Mucosa of stomach (tissue), 1 donor: ENCODE data around the gene NPFFR1.

Experiments
- H3K27me3 ChIP-seq: one replicate; pipeline ENCODE4 v1.7.0; 2013; ENCODE audit warnings: mild to moderate bottlenecking, low read length; ENCODE audit not compliant: control insufficient read depth, insufficient read depth
- H3K36me3 ChIP-seq: one replicate; pipeline ENCODE4 v1.7.0; 2013; ENCODE audit warnings: low read length; ENCODE audit not compliant: control insufficient read depth, insufficient read depth
- H3K4me1 ChIP-seq: one replicate; pipeline ENCODE4 v1.7.0; 2013; ENCODE audit warnings: mild to moderate bottlenecking, low read length; ENCODE audit not compliant: control insufficient read depth, insufficient read depth
- H3K4me3 ChIP-seq: one replicate; pipeline ENCODE4 v1.7.0; 2013; ENCODE audit warnings: low read length
- H3K9ac ChIP-seq: one replicate; pipeline ENCODE4 v1.7.0; 2013; ENCODE audit warnings: mild to moderate bottlenecking, low read length, moderate library complexity
- H3K9me3 ChIP-seq: one replicate; pipeline ENCODE4 v1.7.0; 2013; ENCODE audit warnings: mild to moderate bottlenecking, low read length, moderate library complexity; ENCODE audit not compliant: control insufficient read depth
- donor health status: Pancreatic carcinoma.

Gene NPFFR1

DNA sequence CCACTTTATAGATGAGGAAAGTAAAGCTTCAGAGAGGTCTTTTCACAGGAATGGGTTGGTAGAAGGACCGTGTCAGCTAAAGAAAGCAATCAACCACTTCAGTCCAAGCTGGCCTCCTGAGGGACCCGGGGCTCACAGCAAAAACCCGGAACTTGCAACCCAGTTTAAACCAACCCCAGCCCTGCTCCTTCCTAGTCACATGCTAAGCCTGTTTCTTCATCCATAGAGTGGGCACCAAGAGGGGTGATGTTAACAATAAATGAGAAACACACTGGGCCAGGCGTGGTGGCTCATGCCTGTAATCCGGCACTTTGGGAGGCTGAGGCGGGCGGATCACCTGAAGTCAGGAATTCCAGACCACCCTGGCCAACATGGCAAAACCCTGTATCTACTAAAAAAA is 12.1 kb upstream of the NPFFR1 start:
- no peaks in the 10 kb centered on the region for H3K9me3 ChIP-seq
- peaks cover 14% of the 10 kb centered on the region for H3K4me1 ChIP-seq
- no peak overlapping the region for H3K9ac ChIP-seq
- no peaks in the 10 kb centered on the region for H3K36me3 ChIP-seq
- H3K27me3 ChIP-seq, result no peaks in the 10 kb centered on the region
- no peak overlapping the region for H3K4me3 ChIP-seq

DNA sequence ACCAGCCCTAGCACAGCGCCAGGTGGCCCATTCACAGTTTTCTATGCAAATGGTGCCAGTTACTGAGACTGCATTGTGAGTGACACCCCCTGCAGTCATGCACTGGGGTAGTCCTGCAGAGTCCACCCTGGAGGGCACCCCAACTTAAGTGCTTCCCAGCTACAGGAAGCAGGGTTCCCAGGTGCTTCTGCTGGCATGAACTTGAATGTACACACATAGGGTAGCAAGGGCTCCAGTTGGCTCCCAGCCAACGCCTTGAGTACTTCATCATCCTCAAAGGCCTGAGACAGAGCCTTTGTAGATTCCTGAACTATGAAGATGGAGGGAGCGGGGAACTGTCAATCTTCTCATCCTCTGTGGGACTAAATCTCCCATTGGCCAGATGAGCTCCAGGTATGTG is 11.5 kb upstream of the NPFFR1 start:
- Histone ChIP-seq H3K4me1 (peaks cover 14% of the 10 kb centered on the region), H3K4me3 (no peak overlapping the region), H3K36me3 (no peaks in the 10 kb centered on the region), H3K9me3 (no peaks in the 10 kb centered on the region), H3K27me3 (no peaks in the 10 kb centered on the region), H3K9ac (no peak overlapping the region)

DNA sequence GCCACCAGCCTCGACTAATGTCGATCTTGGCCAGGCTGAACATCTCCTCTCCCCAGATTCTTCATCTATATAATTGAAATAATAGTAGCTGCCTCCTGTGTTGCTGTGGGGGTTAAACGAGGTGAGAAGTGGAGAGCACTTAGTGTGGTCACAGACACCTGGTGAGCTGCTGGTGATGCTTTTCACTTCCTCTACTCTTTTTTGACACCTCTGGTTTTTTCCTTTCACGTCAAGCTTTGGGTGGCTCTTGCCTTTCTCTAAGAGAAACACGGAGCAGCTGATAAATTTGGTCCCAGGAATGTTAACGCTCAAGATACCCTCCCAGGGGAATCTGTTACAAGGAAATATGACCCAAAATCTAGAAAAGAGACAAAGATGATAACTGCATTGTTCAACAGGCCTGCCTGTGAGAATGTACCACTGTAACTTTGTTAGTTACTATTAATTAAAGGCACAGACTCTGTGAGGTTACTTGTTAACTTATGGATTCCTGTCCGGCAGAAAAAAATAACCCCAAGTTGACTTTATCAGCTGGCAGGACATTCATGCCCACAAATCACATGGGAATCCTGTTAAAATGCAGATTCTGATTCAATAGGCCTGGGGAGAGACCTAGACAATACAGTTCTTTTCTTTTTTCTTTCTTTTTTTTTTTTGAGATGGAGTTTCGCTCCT is 9.5 kb upstream of the NPFFR1 start:
- Histone ChIP-seq H3K4me3 (no peak overlapping the region), H3K9ac (no peak overlapping the region), H3K9me3 (no peaks in the 10 kb centered on the region), H3K36me3 (no peaks in the 10 kb centered on the region), H3K4me1 (peaks cover 14% of the 10 kb centered on the region), H3K27me3 (no peaks in the 10 kb centered on the region)

DNA sequence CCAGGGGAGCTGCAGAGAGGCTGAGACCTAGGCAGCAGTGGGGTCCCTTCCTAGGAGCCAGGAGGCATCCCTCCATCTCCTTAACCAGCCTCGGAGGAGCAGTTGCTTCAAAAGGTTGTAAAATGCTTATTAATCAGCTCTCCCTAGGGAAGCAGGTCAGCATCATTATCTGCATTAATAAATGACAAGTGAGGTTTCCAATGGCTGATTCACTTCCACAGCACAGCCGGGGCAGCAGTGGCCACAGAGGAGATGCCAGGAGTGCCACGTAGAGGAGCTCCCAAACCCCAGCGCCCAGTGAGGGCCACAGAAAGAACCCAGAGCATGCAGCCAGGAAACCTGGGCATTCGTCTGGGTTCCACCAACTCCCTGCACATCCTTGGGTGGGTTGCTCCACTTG is 8.2 kb upstream of the NPFFR1 start:
- no peaks in the 10 kb centered on the region for H3K27me3 ChIP-seq
- no peaks in the 10 kb centered on the region for H3K9me3 ChIP-seq
- no peaks in the 10 kb centered on the region for H3K36me3 ChIP-seq
- no peak overlapping the region for H3K4me3 ChIP-seq
- H3K4me1 ChIP-seq, result peaks cover 13% of the 10 kb centered on the region
- H3K9ac ChIP-seq, result no peak overlapping the region

DNA sequence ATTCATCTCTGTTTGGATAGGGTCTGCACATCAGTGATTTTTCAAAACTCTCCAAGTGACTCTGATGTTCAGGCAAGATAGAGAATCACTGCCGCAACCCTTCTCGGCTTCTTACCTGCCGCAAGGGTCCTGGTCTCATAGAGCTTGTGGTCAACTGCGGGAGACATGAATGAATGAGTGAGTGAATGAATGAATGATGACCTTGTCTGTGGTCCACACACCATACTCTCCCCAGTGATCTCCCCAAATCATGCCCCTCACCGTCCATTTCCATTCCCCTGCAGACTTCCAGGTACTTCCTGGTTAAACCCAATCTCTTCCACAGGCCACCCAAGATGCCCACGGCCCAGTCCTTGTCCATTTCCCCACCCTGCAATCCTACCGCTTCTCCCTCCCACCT is 5.9 kb upstream of the NPFFR1 start:
- Histone ChIP-seq H3K36me3 (no peaks in the 10 kb centered on the region), H3K4me1 (no peaks in the 10 kb centered on the region), H3K9me3 (no peaks in the 10 kb centered on the region), H3K9ac (no peak overlapping the region), H3K27me3 (peaks cover 6% of the 10 kb centered on the region), H3K4me3 (no peak overlapping the region)

DNA sequence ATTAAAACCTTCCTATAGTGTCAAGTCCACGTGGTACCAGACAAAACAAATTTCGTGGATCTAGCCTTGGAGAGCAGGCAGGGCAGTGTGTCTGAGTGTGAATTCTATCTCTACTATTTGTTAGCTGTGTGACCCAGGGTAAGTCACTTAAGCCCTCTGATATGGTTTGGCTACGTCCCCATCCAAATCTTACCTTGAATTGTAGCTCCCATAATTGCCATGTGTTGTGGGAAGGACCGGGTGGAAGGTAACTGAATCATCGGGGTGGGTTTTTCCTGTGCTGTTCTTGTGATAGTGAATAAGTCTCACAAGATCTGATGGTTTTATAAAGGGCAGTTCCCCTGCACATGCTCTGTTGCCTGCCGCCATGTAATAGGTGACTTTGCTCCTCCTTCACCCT is 2.8 kb upstream of the NPFFR1 start:
- H3K9ac ChIP-seq, result no peak overlapping the region
- peaks cover 29% of the 10 kb centered on the region for H3K27me3 ChIP-seq
- no peaks in the 10 kb centered on the region for H3K9me3 ChIP-seq
- H3K4me3 ChIP-seq, result no peak overlapping the region
- H3K36me3 ChIP-seq, result no peaks in the 10 kb centered on the region
- peaks cover 6% of the 10 kb centered on the region for H3K4me1 ChIP-seq

DNA sequence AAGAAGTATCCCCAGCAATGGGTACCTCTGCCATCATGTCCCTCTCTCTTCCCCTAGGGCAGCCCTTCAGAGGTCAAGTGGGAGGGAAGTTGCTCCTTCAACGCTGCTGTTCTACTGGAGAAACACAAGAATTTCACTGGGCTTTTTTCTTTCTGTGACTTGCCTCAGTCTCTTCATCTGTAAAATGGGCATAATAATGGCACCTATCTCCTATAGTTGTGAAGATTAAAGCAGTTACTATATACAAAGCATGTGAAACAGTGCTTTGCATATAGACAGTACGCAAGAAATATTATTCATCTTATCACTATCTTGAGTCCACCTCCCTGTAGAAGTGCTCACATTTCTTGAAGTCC is 1.6 kb upstream of the NPFFR1 start:
- Histone ChIP-seq H3K36me3 (no peaks in the 10 kb centered on the region), H3K4me3 (no peak overlapping the region), H3K4me1 (peaks cover 6% of the 10 kb centered on the region), H3K27me3 (peaks cover 33% of the 10 kb centered on the region), H3K9me3 (no peaks in the 10 kb centered on the region), H3K9ac (no peak overlapping the region)

DNA sequence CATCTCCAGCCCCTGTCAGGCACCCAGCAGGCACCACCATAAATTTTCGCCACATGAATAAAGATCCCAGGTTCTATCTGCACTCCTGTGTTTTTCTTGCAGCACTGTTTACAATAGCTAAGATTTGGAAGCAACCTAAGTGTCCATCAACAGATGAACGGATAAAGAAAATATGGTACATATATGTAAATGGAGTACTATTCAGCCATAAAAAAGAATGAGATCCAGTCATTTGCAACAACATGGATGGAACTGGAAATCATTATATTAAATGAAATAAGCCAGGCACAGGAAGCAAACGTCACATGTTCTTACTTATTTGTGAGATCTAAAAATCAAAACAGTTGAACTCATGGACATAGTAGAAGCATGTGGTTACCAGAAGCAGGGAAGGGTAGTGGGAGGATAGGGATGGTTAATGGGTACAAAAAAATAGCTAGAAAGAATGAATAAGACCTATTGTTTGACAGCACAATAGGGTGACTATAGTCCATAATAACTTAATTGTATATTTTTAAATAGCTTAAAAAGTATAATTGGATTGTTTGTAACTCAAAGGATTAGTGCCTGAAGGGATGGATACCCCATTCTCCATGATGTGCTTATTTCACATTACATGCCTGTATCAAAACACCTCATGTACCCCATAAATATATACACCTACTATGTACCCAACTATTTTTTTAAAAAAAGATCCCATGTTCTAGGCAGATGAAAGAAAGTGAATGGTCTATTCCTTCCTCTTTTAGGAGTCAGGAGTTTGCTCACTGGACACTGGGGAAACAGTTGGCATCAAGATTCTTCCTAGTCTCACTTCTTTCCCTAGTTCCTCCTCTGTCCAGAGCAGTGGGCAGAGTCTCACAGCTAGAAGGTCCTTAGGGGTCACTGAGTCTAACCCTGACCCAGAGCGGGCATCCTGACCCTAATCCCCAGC is 1.0 kb upstream of the NPFFR1 start:
- Histone ChIP-seq H3K9me3 (no peaks in the 10 kb centered on the region), H3K27me3 (peaks cover 33% of the 10 kb centered on the region), H3K4me1 (peaks cover 6% of the 10 kb centered on the region), H3K9ac (no peak overlapping the region), H3K36me3 (no peaks in the 10 kb centered on the region), H3K4me3 (no peak overlapping the region)

DNA sequence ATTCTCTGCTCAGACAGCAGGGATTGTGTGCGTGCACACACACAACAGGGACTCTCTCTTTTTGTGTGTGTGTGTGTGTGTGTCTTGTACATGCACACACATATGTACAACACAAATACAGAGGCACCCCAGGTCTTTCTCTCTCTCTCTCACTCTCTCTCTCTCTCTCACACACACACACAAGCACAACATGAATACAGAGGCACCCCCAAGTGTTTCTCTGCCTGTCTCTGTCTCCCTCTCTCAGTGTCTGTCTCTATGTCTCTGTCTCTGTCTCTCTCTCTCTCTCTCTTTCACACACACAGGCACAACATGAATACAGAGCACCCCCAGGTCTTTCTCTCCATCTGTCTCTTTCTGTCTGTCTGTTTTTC is 746 bp downstream of the NPFFR1 start:
- no peaks in the 10 kb centered on the region for H3K36me3 ChIP-seq
- H3K27me3 ChIP-seq, result peaks cover 33% of the 10 kb centered on the region
- no peaks in the 10 kb centered on the region for H3K9me3 ChIP-seq
- H3K9ac ChIP-seq, result no peak overlapping the region
- no peak overlapping the region for H3K4me3 ChIP-seq
- peaks cover 6% of the 10 kb centered on the region for H3K4me1 ChIP-seq

DNA sequence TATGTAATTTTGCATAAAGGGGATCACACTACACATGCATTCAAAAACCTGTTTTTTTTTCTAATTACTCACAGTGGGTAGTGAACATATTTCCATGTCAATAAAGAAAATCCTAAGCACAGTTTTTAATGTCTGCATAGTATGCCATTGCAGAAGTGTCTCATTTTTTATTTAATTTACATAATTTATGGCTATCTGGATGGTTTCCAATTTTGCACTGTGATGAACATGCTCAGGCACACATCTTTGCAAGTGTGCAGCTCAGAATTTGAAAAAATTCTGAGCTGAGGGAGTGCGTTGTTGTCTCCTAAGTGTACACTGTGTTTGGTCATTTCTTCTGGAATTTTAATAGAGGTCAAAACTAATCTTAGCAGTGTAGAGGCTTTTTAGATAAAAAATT is 2.2 kb downstream of the NPFFR1 start:
- Histone ChIP-seq H3K4me3 (no peak overlapping the region), H3K9me3 (no peaks in the 10 kb centered on the region), H3K36me3 (no peaks in the 10 kb centered on the region), H3K9ac (no peak overlapping the region), H3K4me1 (peaks cover 6% of the 10 kb centered on the region), H3K27me3 (peaks cover 33% of the 10 kb centered on the region)

DNA sequence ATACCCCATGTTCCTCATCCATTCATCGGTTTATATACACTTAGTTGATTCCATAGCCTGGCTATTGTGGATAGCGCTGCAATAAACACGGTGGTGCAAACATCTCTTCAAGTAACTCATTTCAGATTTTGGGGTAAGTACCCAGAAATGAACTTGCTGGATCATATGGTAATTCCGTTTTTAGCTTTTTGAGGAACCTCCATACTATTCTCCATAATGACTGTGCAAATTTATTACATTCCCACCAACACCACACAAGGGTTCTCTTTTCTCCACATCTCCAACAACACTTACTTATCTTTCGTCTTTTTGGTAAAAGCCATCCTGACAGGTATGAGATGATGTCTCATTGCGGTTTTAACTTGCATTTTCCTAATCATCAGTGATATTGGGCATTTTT is 3.7 kb downstream of the NPFFR1 start:
- no peak overlapping the region for H3K9ac ChIP-seq
- no peaks in the 10 kb centered on the region for H3K9me3 ChIP-seq
- peaks cover 6% of the 10 kb centered on the region for H3K4me1 ChIP-seq
- no peak overlapping the region for H3K4me3 ChIP-seq
- peaks cover 30% of the 10 kb centered on the region for H3K27me3 ChIP-seq
- no peaks in the 10 kb centered on the region for H3K36me3 ChIP-seq

DNA sequence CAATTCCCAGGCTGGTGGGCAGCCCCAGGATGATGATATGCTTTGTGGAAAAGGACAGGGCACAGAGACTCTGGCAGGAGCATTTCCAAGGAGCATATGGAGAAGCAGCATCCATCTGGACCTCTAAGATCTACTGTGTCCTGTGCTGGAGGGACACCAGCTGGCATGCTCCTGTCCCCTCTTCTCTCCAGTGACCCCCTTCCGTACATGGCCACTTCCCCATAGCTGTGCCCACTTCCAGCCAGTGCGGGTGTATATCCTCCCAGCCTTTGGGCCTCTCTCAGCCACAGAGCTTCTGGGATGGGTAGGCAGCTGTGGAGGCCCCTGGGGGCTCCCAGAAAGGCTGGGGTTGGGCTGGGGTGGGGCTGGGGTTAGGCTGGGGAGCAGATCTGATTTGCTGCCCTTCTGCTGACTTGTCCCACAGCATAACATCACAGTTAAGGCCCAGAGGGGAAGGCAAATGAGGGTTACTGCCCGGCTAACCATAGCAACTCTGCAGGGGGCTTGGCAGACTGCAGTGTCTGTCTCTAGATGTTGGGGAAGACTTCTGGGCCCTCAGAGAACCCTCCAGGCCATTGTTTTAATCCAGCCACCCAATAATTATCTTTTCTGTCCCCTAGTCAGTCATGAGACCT is 6.3 kb downstream of the NPFFR1 start:
- Histone ChIP-seq H3K9me3 (no peaks in the 10 kb centered on the region), H3K27me3 (peaks cover 5% of the 10 kb centered on the region), H3K9ac (no peak overlapping the region), H3K4me1 (peaks cover 7% of the 10 kb centered on the region), H3K4me3 (no peak overlapping the region), H3K36me3 (no peaks in the 10 kb centered on the region)
